AG04450 (cell line): ENCODE measurements around the gene SCARB2. TPM values are rescaled to one million over a fixed set of nuclear protein-coding genes. Genes with fewer than 3 reads are reported as not detected.

Source experiments
- CTCF ChIA-PET: fragments of 300-600, 350-600 bp; formaldehyde crosslinking; extraction: SDS; loops from one replicate; lab custom pipeline; 2022; ENCODE audit warnings: antibody characterized with exemption, inconsistent platforms; lab: Charles Lee
- POLR2A ChIA-PET: fragments of 350-600 bp; formaldehyde crosslinking; extraction: SDS; loops from one replicate; lab custom pipeline; 2021; ENCODE audit warnings: antibody characterized with exemption, inconsistent platforms; lab: Yijun Ruan, JAX
- DNase-seq: peaks from one replicate; pipeline ENCODE4 v3.0.0-alpha.2; 2011; ENCODE audit warnings: low read depth, low spot score
- H3K27ac ChIP-seq: one replicate; pipeline ENCODE4 v1.5.1; 2012; ENCODE audit warnings: low read depth, low read length, control low read depth
- H3K27me3 ChIP-seq: one replicate; pipeline ENCODE4 v1.6.0; 2012; ENCODE audit warnings: low read length; ENCODE audit not compliant: control insufficient read depth, insufficient read depth
- H3K4me3 ChIP-seq: 2 replicates; pipeline ENCODE4 v1.5.1; 2011; ENCODE audit warnings: mild to moderate bottlenecking, low read depth, low read length, control low read depth
- H3K9me3 ChIP-seq: 2 replicates; pipeline ENCODE4 v1.5.1; 2012; ENCODE audit warnings: low read length; ENCODE audit not compliant: control insufficient read depth, insufficient read depth
- polyA plus RNA-seq: library from polyadenylated mRNA; depleted of rRNA; stranded (reverse); fragments of >200 nt; gene quantifications from 2 replicates; pipeline ENCODE4 v1.2.3, GENCODE V29; 2011
- TF ChIP-seq, protein P1 (sequence below): IDR thresholded peaks from 2 replicates; pipeline ENCODE4 v1.5.1; 2011; ENCODE audit warnings: low read depth, low read length, control low read depth, inconsistent platforms

Gene SCARB2
- polyA plus RNA-seq, 1 experiment: 161 TPM

GRCh38 chr4:76195326-76195725 lies 18.3 kb downstream of the SCARB2 start:
- TF ChIP-seq, protein P1, sequence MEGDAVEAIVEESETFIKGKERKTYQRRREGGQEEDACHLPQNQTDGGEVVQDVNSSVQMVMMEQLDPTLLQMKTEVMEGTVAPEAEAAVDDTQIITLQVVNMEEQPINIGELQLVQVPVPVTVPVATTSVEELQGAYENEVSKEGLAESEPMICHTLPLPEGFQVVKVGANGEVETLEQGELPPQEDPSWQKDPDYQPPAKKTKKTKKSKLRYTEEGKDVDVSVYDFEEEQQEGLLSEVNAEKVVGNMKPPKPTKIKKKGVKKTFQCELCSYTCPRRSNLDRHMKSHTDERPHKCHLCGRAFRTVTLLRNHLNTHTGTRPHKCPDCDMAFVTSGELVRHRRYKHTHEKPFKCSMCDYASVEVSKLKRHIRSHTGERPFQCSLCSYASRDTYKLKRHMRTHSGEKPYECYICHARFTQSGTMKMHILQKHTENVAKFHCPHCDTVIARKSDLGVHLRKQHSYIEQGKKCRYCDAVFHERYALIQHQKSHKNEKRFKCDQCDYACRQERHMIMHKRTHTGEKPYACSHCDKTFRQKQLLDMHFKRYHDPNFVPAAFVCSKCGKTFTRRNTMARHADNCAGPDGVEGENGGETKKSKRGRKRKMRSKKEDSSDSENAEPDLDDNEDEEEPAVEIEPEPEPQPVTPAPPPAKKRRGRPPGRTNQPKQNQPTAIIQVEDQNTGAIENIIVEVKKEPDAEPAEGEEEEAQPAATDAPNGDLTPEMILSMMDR: no peak
- Histone ChIP-seq H3K27ac (no peak overlapping the region), H3K27me3 (no peaks in the 10 kb centered on the region), H3K4me3 (no peak overlapping the region), H3K9me3 (no peaks in the 10 kb centered on the region)
- no peak for DNase-seq
- ChIA-PET CTCF (no interaction called here), POLR2A (no interaction called here)

GRCh38 chr4:76194325-76194724 lies 19.3 kb downstream of the SCARB2 start:
- H3K4me3 ChIP-seq: no peak overlapping the region
- ChIA-PET POLR2A (no interaction called here), CTCF (interaction anchor here (2.6 kb wide), 1 partner anchor 14 kb away, joined by 25 read pairs; no protein-coding TSS in a partner anchor)
- peak; percentile 74 for DNase-seq
- H3K9me3 ChIP-seq: no peaks in the 10 kb centered on the region
- TF ChIP-seq, protein P1: no peak
- H3K27ac ChIP-seq: peak overlapping the region; percentile 83
- H3K27me3 ChIP-seq: no peaks in the 10 kb centered on the region

- Histone ChIP-seq H3K27ac (no peak overlapping the region), H3K9me3 (no peaks in the 10 kb centered on the region), H3K27me3 (no peaks in the 10 kb centered on the region), H3K4me3 (no peak overlapping the region)
- CTCF ChIA-PET: interaction anchor here (2.6 kb wide), 1 partner anchor 12 kb away, joined by 25 read pairs; no protein-coding TSS in a partner anchor
- POLR2A ChIA-PET: no interaction called here
- TF ChIP-seq, protein P1: no peak
- DNase-seq: no peak
Observed at GRCh38 chr4:76192236-76192635, 21.4 kb downstream of the SCARB2 start.

- DNase-seq: no peak
Observed at GRCh38 chr4:76188557-76188956, 25.1 kb downstream of the SCARB2 start.

GRCh38 chr4:76188149-76188548 lies 25.5 kb downstream of the SCARB2 start:
- H3K4me3 ChIP-seq: no peak overlapping the region
- no peak for DNase-seq
- TF ChIP-seq, protein P1: no peak
- CTCF ChIA-PET: interaction anchor here (1.2 to 3.8 kb wide), 2 partner anchors 9 to 121 kb away, joined by 3 to 56 read pairs; no protein-coding TSS in a partner anchor
- H3K27me3 ChIP-seq: no peaks in the 10 kb centered on the region
- POLR2A ChIA-PET: no interaction called here
- no peak overlapping the region for H3K27ac ChIP-seq
- no peaks in the 10 kb centered on the region for H3K9me3 ChIP-seq

More at GRCh38 chr4:76188557-76188956, 25.1 kb downstream of the SCARB2 start:
- Histone ChIP-seq H3K27me3 (no peaks in the 10 kb centered on the region), H3K27ac (no peak overlapping the region), H3K9me3 (no peaks in the 10 kb centered on the region), H3K4me3 (no peak overlapping the region)
- POLR2A ChIA-PET: no interaction called here
- TF ChIP-seq, protein P1: no peak
- CTCF ChIA-PET: interaction anchor here (0.7 to 3.8 kb wide), 3 partner anchors 9 to 121 kb away, joined by 3 to 56 read pairs (median 4); no protein-coding TSS in a partner anchor
